CD4-positive, alpha-beta T cell treated with Interleukin-12 subunit alpha and Interleukin-12 subunit beta, for 1 hour (primary cell): Measurements from ENCODE around the gene STARD9.
"Not testable (repeated sequence)": the region's sequence is repeated elsewhere in the genome, so short reads cannot be mapped to it uniquely, and the experiment has no call there.

Experiments used
- DNase-seq: peaks from one replicate; pipeline ENCODE4 v3.0.0-alpha.2; 2020

The STARD9 gene

GRCh38 chr15:42591238-42591934 lies 16.0 kb downstream of the STARD9 start:
- DNase-seq = no peak

- no peak for DNase-seq
Observed at GRCh38 chr15:42592716-42593115, 17.3 kb downstream of the STARD9 start.

- DNase-seq = no peak
Observed at GRCh38 chr15:42593143-42593542, 17.7 kb downstream of the STARD9 start.

GRCh38 chr15:42594095-42594494 lies 18.7 kb downstream of the STARD9 start:
- DNase-seq = no peak

- no peak for DNase-seq
Observed at GRCh38 chr15:42595626-42596240, 20.3 kb downstream of the STARD9 start.

- DNase-seq = not testable (repeated sequence)
Observed at GRCh38 chr15:42601316-42601715, 25.9 kb downstream of the STARD9 start.

- no peak for DNase-seq
Observed at GRCh38 chr15:42602501-42602900, 27.1 kb downstream of the STARD9 start.

GRCh38 chr15:42603978-42604377 lies 28.6 kb downstream of the STARD9 start:
- no peak for DNase-seq

- peak; percentile 11 for DNase-seq
Observed at GRCh38 chr15:42604894-42605744, 29.7 kb downstream of the STARD9 start.

- no peak for DNase-seq
Observed at GRCh38 chr15:42605796-42606195, 30.4 kb downstream of the STARD9 start.

GRCh38 chr15:42608110-42608531 lies 32.7 kb downstream of the STARD9 start:
- peak; percentile 49 for DNase-seq

GRCh38 chr15:42608752-42609488 lies 33.5 kb downstream of the STARD9 start:
- no peak for DNase-seq

- no peak for DNase-seq
Observed at GRCh38 chr15:42611532-42611931, 36.1 kb downstream of the STARD9 start.

GRCh38 chr15:42612367-42612912 lies 37.0 kb downstream of the STARD9 start:
- no peak for DNase-seq

- no peak for DNase-seq
Observed at GRCh38 chr15:42616107-42616506, 40.7 kb downstream of the STARD9 start.

GRCh38 chr15:42619656-42620371 lies 44.4 kb downstream of the STARD9 start:
- DNase-seq = no peak

GRCh38 chr15:42621386-42621785 lies 46.0 kb downstream of the STARD9 start:
- no peak for DNase-seq

- no peak for DNase-seq
Observed at GRCh38 chr15:42621996-42622925, 46.9 kb downstream of the STARD9 start.

- DNase-seq = no peak
Observed at GRCh38 chr15:42623951-42624350, 48.5 kb downstream of the STARD9 start.

- no peak for DNase-seq
Observed at GRCh38 chr15:42627485-42627884, 52.1 kb downstream of the STARD9 start.

- no peak for DNase-seq
Observed at GRCh38 chr15:42628761-42629160, 53.4 kb downstream of the STARD9 start.
